IPS-18c (cell line): ENCODE data around the gene WBP4.
"Not testable (repeated sequence)": the region's sequence is repeated elsewhere in the genome, so short reads cannot be mapped to it uniquely, and the experiment has no call there.

Experiments
- H3K4me3 ChIP-seq: 2 replicates; pipeline ENCODE4 v1.7.0; 2013; ENCODE audit warnings: low read depth, mild to moderate bottlenecking, low read length, moderate library complexity; ENCODE audit not compliant: insufficient read depth
- H3K9me3 ChIP-seq: one replicate; pipeline ENCODE4 v1.6.1; 2013; ENCODE audit warnings: mild to moderate bottlenecking, low read length, moderate library complexity; ENCODE audit not compliant: control insufficient read depth, insufficient read depth

WBP4 gene

GRCh38 chr13:41061914-41062837 lies 867 bp downstream of the WBP4 start:
- no peaks in the 10 kb centered on the region for H3K9me3 ChIP-seq
- H3K4me3 ChIP-seq, result peak overlapping the region; percentile 89

DNA sequence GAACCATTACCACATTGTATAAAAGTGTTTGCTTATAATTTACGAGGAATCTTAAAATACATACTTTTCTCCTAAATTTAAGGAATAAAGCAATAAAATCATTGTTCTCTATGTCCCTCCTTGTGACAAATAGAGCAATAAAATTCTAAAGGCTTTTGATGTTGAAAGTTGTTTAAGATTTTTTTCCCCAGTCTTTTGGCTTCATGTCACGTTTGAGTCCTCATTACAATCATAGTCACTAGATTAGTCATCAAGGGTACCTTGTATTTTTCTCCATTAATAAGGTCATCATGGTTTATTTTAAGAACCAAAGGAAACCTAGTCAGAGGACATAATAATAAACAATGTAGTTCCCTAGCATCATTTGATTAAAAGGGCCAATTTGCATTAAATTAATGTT lies 3.2 kb downstream of the WBP4 start:
- no peak overlapping the region for H3K4me3 ChIP-seq

GRCh38 chr13:41065078-41065477 lies 3.8 kb downstream of the WBP4 start:
- no peak overlapping the region for H3K4me3 ChIP-seq
- H3K9me3 ChIP-seq, result no peaks in the 10 kb centered on the region

More for the DNA sequence above, 3.2 kb downstream of the WBP4 start:
- H3K9me3 ChIP-seq, result no peaks in the 10 kb centered on the region

DNA sequence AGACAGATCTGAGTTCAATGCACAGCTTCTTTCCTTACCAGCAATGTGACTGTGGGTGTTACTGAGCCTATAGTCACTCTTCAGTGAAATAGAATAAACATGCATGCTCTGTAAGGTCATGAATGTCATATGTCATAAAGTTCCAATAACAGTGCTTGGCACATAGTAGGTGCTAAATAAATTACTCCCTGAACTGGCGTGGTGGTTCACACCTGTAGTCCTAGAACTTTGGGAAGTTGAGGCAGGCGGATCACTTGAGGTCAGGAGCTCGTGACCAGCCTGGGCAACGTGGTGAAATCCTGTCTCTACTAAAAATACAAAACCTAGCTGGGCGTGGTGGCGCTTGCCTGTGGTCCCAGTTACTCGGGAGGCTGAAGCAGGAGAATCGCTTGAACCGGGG lies 13.2 kb downstream of the WBP4 start:
- no peak overlapping the region for H3K4me3 ChIP-seq
- H3K9me3 ChIP-seq, result no peaks in the 10 kb centered on the region

DNA sequence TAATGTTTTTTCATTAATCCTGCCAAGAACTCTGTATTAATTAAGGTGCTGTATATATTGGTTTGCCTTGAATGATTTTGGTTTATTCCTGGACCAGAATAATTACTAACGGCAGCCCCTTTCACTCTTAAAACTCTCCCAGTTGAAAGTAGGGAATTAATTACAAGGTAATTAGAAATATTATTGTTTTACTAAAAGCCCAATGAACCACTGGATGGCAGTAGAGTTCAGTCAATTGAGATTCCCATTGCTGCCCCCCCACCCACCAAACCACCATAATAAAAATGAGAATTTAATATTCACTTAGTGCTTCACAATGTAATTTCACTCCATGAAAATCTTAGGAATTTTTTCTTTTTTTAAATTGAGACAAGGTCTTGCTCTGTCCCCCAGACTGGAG lies 13.7 kb downstream of the WBP4 start:
- H3K4me3 ChIP-seq, result no peak overlapping the region

GRCh38 chr13:41075485-41075884 lies 14.2 kb downstream of the WBP4 start:
- Histone ChIP-seq H3K9me3 (no peaks in the 10 kb centered on the region), H3K4me3 (no peak overlapping the region)

More for the DNA sequence above, 13.7 kb downstream of the WBP4 start:
- no peaks in the 10 kb centered on the region for H3K9me3 ChIP-seq

DNA sequence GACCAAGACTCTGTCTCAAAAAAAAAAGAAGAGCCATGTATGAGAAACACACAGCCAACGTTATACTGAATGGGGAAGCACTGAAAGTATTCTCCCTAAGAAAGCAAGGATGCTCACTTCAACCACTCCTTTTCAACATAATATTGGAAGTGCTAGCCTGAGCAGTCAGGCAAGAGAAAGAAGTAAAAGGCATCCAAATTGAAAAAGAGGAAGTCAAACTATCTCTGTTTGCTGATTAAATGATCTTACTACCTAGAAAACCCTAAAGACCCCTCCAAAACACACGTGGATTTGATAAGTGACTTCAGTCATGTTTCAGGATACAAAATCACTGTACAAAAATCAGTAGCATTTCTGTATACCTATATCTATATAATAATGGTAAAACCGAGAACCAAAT lies 16.2 kb downstream of the WBP4 start:
- Histone ChIP-seq H3K9me3 (no peaks in the 10 kb centered on the region), H3K4me3 (no peak overlapping the region)

GRCh38 chr13:41079725-41080124 lies 18.4 kb downstream of the WBP4 start:
- no peak overlapping the region for H3K4me3 ChIP-seq
- H3K9me3 ChIP-seq, result no peaks in the 10 kb centered on the region

DNA sequence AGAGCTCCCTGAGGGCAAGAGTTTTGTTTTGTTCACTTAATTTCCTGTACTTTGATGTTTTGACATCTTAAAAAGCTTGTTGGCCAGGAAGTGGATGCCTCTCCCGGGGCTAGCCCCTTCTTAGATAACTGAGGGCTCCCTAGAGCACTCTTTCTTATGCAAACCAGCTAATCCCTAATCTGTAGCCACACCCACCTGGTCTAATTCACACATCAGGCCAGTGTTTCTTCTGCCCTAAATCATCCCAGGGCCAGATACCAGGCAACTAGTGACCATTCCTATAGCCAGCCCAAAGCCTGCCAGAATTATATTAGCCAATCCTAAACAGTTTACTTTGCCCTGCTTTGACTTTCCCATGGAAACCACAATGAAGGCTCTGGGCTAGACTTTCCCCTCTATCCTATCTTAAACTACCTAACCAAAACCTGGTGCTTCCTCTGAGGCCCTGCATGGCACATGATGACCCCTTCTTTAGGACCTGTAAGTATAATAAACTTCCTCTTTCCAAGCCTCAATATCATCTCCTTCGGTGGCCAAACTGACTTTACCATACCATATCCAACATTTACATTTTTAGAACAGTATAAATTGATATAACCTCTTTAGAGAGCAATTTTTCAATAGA lies 24.8 kb downstream of the WBP4 start:
- no peaks in the 10 kb centered on the region for H3K9me3 ChIP-seq

DNA sequence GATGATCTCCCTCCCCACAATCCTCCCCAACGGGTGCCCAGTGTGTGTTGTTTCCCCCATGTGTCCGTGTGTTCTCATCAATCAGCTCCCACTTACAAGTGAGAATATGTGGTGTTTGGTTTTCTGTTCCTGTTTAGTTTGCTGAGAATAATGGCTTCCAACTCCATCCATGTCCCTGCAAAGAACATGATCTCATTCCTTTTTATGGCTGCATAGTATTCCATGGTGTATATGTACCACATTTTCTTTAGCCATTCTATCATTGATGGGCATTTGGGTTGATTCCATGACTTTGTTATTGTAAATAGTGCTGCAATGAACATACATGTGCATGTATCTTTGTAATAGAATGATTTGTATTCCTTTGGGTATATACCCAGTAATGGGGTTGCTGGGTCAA lies 34.4 kb downstream of the WBP4 start:
- H3K9me3 ChIP-seq, H3K4me3 ChIP-seq: not testable (repeated sequence)

More for the DNA sequence above, 24.8 kb downstream of the WBP4 start:
- no peak overlapping the region for H3K4me3 ChIP-seq

DNA sequence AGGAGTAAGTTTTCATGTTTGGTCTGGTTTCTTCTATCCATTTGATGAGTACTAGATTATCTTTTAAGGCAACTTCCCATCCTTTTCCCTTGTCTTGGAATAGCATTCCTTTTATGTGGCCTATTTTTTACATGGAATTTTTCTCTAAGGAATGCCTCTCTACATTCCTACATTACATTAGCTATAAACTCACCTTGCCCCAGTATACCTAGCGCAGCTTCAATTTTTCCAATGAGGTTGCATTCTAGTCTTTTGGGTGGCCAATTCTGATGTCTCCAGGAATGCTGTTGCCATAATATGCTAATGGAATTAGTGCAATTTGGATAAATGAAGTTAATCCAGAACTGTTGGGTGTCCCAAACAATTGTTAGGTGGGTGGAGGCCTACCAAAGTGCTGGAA lies 37.5 kb downstream of the WBP4 start:
- H3K9me3 ChIP-seq, result no peaks in the 10 kb centered on the region
- no peak overlapping the region for H3K4me3 ChIP-seq

GRCh38 chr13:41099986-41100385 lies 38.7 kb downstream of the WBP4 start:
- Histone ChIP-seq H3K4me3 (no peak overlapping the region), H3K9me3 (peaks cover 3% of the 10 kb centered on the region)

DNA sequence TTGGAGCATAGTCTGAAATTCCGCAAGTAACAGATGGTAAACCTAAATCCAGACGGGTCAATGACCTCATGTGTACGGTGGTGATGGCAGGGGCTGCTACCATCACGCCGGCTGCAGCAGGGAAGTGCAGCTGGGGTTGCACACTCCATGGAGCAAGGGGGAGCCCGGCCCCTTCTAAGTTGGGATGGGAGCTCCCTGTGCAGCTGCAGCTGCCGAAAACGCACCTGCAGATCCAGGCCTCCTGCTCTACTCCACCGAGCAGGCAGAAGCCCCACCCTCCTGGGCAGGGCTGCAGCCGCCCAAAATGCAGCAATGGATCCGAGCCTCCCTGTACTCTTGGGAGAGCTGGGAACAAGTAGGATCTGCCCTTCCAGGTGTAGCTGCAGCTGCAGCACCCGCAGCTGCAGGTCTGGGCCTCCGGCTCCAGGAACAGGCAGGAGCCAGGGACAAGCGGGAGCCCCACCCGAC lies 45.8 kb downstream of the WBP4 start:
- H3K9me3 ChIP-seq, result peaks cover 3% of the 10 kb centered on the region
- H3K4me3 ChIP-seq, result peak overlapping the region; percentile 26; the same call in 1 of the 2 replicates

GRCh38 chr13:41107584-41108014 lies 46.3 kb downstream of the WBP4 start:
- H3K9me3 ChIP-seq, result peaks cover 3% of the 10 kb centered on the region
- H3K4me3 ChIP-seq, result peak overlapping the region; percentile 26; the same call in 1 of the 2 replicates

- H3K4me3 ChIP-seq, result no peak overlapping the region
- H3K9me3 ChIP-seq, result no peaks in the 10 kb centered on the region
These were observed 50.1 kb downstream of the WBP4 start for GRCh38 chr13:41111454-41111853.

- Histone ChIP-seq H3K9me3 (no peaks in the 10 kb centered on the region), H3K4me3 (no peak overlapping the region)
These were observed 56.6 kb downstream of the WBP4 start for GRCh38 chr13:41117869-41118268.

GRCh38 chr13:41122838-41123237 lies 61.5 kb downstream of the WBP4 start:
- no peak overlapping the region for H3K4me3 ChIP-seq
- H3K9me3 ChIP-seq, result no peaks in the 10 kb centered on the region

DNA sequence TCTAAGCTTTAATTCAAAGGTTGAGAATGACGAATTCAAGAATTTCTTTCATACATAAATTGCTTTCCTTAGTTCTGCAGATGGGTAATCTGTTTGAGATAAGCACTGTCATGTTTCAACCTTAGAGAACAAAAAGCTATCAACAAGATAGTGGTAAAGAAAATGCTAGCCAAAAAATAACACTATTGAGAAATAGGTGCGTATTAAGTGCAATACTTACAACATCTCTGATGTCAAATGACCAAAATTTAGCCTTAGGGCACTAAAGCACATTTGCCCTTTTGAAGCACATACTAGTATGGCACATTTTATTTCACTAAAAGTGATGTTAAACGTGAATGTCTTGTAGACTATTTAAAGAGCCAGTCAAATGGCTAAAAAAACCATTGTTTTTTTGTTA lies 66.4 kb downstream of the WBP4 start:
- Histone ChIP-seq H3K9me3 (no peaks in the 10 kb centered on the region), H3K4me3 (no peak overlapping the region)
